Panc1 (cell line): ENCODE results near the gene AGPAT4. TPM values are rescaled to one million over a fixed set of nuclear protein-coding genes. Genes with fewer than 3 reads are reported as not detected.

Experiments used
- ATAC-seq: fragments of 200-7000 bp; cut with Tn5 transposase; 2 replicates; pipeline ENCODE4 v1.9.1; 2020; ENCODE audit warnings: mild to moderate bottlenecking, moderate library complexity
- BruUV-seq: library from RNA; stranded (reverse); fragments of 400-500 nt; replicated peaks from 2 replicates; lab custom pipeline; 2021; lab: Mats Ljungman, UMichigan
- CTCF ChIA-PET: fragments of 300-600 bp; sonication (Branson Sonifier 250); formaldehyde crosslinking; loops from one replicate; lab custom pipeline; 2022; ENCODE audit warnings: antibody characterized with exemption; lab: Charles Lee
- POLR2A ChIA-PET: fragments of 300-600 bp; sonication (Branson Sonifier 250); formaldehyde crosslinking; loops from one replicate; lab custom pipeline; 2022; ENCODE audit warnings: antibody characterized with exemption; lab: Charles Lee
- DNase-seq: peaks from one replicate; pipeline ENCODE4 v3.0.0-alpha.2; 2010; ENCODE audit warnings: low read depth, low spot score
- H3K27ac ChIP-seq: 2 replicates; pipeline ENCODE4 v1.5.1; 2011; ENCODE audit warnings: mild to moderate bottlenecking, low read length, inconsistent platforms
- H3K27me3 ChIP-seq: fragments of 200-500 bp; sonication (Bioruptor generic); 2 replicates; pipeline ENCODE4 v1.6.0; 2014; ENCODE audit warnings: low read length, inconsistent platforms; ENCODE audit not compliant: control insufficient read depth, insufficient read depth
- H3K36me3 ChIP-seq: fragments of 200-500 bp; sonication (Bioruptor generic); 2 replicates; pipeline ENCODE4 v1.5.1; 2014; ENCODE audit warnings: inconsistent platforms, mild to moderate bottlenecking, low read length, moderate library complexity; ENCODE audit not compliant: control insufficient read depth, insufficient read depth
- H3K4me1 ChIP-seq: 2 replicates; pipeline ENCODE4 v1.5.1; 2011; ENCODE audit warnings: inconsistent platforms, mild to moderate bottlenecking, low read length, moderate library complexity; ENCODE audit not compliant: control insufficient read depth, insufficient read depth
- H3K4me3 ChIP-seq, 2 experiments: 2 replicates each; pipeline ENCODE4 v1.5.1; 2011 to 2012; ENCODE audit warnings: low read depth in 2 of 2, low read length in 2 of 2, mild to moderate bottlenecking in 2 of 2, inconsistent platforms in 1 of 2, moderate library complexity in 1 of 2
- H3K9me3 ChIP-seq: fragments of 200-500 bp; sonication (Bioruptor generic); 2 replicates; pipeline ENCODE4 v1.5.1; 2014; ENCODE audit warnings: low read depth, mild to moderate bottlenecking, inconsistent platforms, low read length, moderate library complexity; ENCODE audit not compliant: control insufficient read depth, insufficient read depth
- CTCF ChIP-seq: fragments of 450-650 bp; IDR thresholded peaks from 2 replicates; pipeline ENCODE4 v1.5.1; 2017; ENCODE audit warnings: mild to moderate bottlenecking
- POLR2AphosphoS5 ChIP-seq: IDR thresholded peaks from 2 replicates; pipeline ENCODE4 v1.6.1; 2012; ENCODE audit warnings: mild to moderate bottlenecking, low read depth, low read length, moderate library complexity
- REST ChIP-seq, 2 experiments: IDR thresholded peaks; 2 replicates each; pipeline ENCODE4 v1.6.1; 2011 to 2012; ENCODE audit warnings: low read depth in 2 of 2, control low read depth in 1 of 2, low read length in 1 of 2, mild to moderate bottlenecking in 1 of 2, moderate library complexity in 1 of 2; ENCODE audit not compliant: insufficient read depth in 1 of 2
- SIN3A ChIP-seq: IDR thresholded peaks from 2 replicates; pipeline ENCODE4 v1.6.1; 2012; ENCODE audit warnings: low read depth, mild to moderate bottlenecking, low read length, moderate library complexity, borderline replicate concordance; ENCODE audit not compliant: insufficient read depth
- TCF7L2 ChIP-seq: IDR thresholded peaks from 2 replicates; pipeline ENCODE4 v1.6.1; 2011; ENCODE audit warnings: mild to moderate bottlenecking, low read depth, low read length, inconsistent platforms
- in situ Hi-C: cut with HindIII; loops from 2 replicates; pipeline ENCODE4 v1.10.0; 2016; ENCODE audit warnings: low sequenced_read_pairs, low pct_unique_long_range_greater_than_20kb
- intact Hi-C: fragments of 100-400 bp; cut with micrococcal nuclease; formaldehyde crosslinking; loops from one replicate; pipeline ENCODE4 v1.10.0; 2022; ENCODE audit not compliant: unreplicated experiment
- total RNA-seq: library from RNA; stranded (reverse); gene quantifications from one replicate; pipeline ENCODE4 v1.2.1, GENCODE V29; 2021; ENCODE audit not compliant: unreplicated experiment

Gene AGPAT4
- total RNA-seq, 1 experiment from 2014 or later, result 12.9 TPM

GRCh38 chr6:161133963-161134362, 139.9 kb downstream of the AGPAT4 start:
- in situ Hi-C loops, result no loop called here
- BruUV-seq, result no TSS peak

GRCh38 chr6:161132384-161132783, 141.5 kb downstream of the AGPAT4 start:
- in situ Hi-C loops (no loop called here), intact Hi-C loops (no loop called here)
- BruUV-seq, result no TSS peak
- no peak overlapping the region for H3K4me3 ChIP-seq
- ChIA-PET POLR2A (no interaction called here), CTCF (interaction anchor here (0.5 kb wide), 1 partner anchor 86 kb away, joined by 3 read pairs; no protein-coding TSS in a partner anchor)
- H3K27me3 ChIP-seq, result no peaks in the 10 kb centered on the region
- H3K4me1 ChIP-seq, result no peaks in the 10 kb centered on the region
- no peaks in the 10 kb centered on the region for H3K9me3 ChIP-seq
- ATAC-seq (no peak), DNase-seq (no peak)
- TF ChIP-seq REST (IDR thresholded peaks at IDR 0.05; ENCODE audit: insufficient read depth in 1 of 2, low read depth in 2 of 2, low read length in 1 of 2), result no peak
- no peak for TF ChIP-seq TCF7L2
- no peak for TF ChIP-seq CTCF
- no peak for TF ChIP-seq SIN3A
- no peak for TF ChIP-seq POLR2AphosphoS5
- no peak overlapping the region for H3K27ac ChIP-seq
- no peaks in the 10 kb centered on the region for H3K36me3 ChIP-seq

More at GRCh38 chr6:161133963-161134362, 139.9 kb downstream of the AGPAT4 start:
- Histone ChIP-seq H3K27ac (no peak overlapping the region), H3K4me1 (no peaks in the 10 kb centered on the region), H3K4me3 (no peak overlapping the region), H3K27me3 (no peaks in the 10 kb centered on the region), H3K36me3 (no peaks in the 10 kb centered on the region), H3K9me3 (no peaks in the 10 kb centered on the region)
- ATAC-seq (no peak), DNase-seq (no peak)
- intact Hi-C loops, result no loop called here
- no peak for TF ChIP-seq REST (IDR thresholded peaks at IDR 0.05; ENCODE audit: insufficient read depth in 1 of 2, low read depth in 2 of 2, low read length in 1 of 2)
- no peak for TF ChIP-seq TCF7L2
- TF ChIP-seq SIN3A, result no peak
- TF ChIP-seq CTCF, result no peak
- ChIA-PET CTCF (no interaction called here), POLR2A (no interaction called here)
